KOPT-K1 (cell line): Measurements from ENCODE around the gene OR13J1.

Source experiments
- H3K27ac ChIP-seq: fragments of 200-600 bp; sonication (generic); 2 replicates; pipeline ENCODE4 v1.5.1; 2016; ENCODE audit warnings: antibody characterized with exemption, mild to moderate bottlenecking, low read depth, low read length; ENCODE audit not compliant: poor library complexity, severe bottlenecking
- H3K36me3 ChIP-seq: fragments of 200-600 bp; sonication (generic); 2 replicates; pipeline ENCODE4 v1.5.1; 2017; ENCODE audit warnings: antibody characterized with exemption, mild to moderate bottlenecking, low read length, moderate library complexity; ENCODE audit not compliant: insufficient read depth
- H3K9me3 ChIP-seq: fragments of 200-600 bp; sonication (generic); 2 replicates; pipeline ENCODE4 v1.5.1; 2017; ENCODE audit warnings: antibody characterized with exemption, low read length, mild to moderate bottlenecking; ENCODE audit not compliant: insufficient read depth, poor library complexity, severe bottlenecking

The OR13J1 gene

DNA sequence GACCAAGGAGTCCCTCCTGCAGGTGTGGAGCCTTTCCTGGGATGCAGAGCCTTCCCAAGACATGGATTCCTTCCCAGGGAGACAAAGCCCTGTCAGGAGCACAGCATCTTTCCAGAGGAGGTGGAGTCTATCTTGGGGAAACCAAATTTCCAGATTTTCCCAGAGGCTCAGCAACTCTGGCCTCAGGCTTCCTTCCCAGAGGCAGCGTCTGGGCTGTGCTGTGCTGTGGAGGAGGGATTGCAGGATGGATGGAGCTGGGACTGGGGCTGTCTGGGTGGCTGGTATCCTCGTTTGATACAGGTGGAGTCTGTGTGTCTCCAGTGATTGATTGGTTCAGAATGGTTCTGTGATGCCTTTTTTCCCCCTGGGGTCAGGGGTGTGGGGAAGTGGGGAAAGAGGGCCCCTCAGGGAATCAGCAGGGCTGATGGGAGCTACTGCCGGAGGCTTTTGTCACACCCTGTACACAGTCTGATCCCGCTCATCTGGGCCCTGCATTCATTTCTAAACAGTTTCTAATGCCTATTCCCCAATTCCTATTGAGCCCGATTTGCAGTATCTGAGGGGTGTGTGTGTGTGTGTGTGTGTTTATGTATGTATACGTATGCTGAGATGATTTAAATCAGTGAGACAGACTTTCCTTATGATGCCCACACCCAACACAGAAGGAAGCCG, 16.0 kb downstream of the OR13J1 start:
- Histone ChIP-seq H3K27ac (no peak overlapping the region), H3K9me3 (no peaks in the 10 kb centered on the region)

DNA sequence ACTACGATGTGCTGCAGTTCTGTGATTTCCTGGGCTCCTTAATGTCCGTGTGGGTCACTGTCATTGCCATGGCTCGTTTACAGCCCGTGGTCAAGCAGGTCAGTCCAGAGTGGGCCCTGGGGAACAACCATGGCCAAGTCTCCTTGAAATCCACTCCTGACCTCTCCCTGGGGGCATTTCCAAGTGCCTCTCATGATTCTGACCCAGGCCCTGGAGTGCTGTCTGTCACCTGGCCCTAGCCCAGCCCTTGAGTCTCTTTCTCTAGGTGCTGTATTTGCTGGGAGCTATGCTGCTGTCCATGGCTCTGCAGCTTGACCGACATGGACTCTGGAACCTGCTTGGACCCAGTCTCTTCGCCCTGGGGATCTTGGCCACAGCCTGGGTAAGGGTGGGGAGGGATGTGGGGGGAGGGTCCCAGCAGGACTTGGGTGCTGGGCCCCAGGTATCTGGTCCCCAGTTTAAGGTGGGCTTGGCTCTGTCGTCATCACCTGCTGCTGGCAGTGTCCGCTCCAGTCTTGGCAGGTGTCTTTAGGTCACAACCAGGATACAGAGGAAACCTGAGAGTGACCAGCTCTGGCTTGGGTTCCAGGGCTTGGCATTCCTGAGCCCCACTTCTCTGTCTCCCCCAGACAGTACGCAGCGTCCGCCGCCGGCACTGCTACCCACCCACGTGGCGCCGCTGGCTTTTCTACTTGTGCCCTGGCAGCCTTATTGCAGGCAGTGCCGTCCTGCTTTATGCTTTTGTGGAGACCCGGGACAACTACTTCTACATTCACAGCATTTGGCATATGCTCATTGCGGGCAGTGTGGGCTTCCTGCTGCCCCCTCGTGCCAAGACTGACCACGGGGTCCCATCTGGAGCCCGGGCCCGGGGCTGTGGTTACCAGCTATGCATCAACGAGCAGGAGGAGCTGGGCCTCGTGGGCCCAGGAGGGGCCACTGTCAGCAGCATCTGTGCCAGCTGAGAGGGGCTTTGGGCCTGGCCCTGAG, 17.0 kb downstream of the OR13J1 start:
- Histone ChIP-seq H3K36me3 (no peaks in the 10 kb centered on the region), H3K9me3 (no peaks in the 10 kb centered on the region), H3K27ac (no peak overlapping the region)

More for the DNA sequence above, 16.0 kb downstream of the OR13J1 start:
- H3K36me3 ChIP-seq: no peaks in the 10 kb centered on the region

DNA sequence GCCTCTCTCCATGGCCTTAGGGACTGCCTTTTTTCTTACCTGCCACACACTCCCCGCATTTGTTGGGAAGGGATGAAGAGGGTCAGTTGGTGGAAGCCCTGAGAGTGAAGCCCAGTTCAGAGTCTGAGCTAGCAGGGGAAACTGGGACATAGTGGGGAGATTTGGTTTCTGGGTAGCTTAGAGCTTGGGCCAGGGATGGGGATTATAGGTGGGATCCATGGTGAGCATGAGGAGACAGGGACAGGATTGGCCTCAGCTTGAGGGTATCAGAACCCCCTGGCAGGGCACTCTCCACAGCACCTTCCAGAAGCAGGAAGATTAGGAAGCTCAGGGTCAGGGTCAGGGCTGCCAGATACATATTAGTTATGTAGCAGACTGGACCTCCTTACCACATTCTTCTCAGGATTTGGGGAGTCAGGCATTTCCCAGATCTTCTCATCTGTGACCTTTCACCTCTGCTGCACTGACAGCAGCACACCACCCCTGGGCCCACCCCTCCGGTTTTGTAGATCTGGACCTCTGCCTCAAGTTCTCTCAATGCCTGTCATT, 17.9 kb downstream of the OR13J1 start:
- H3K27ac ChIP-seq: no peak overlapping the region
- no peaks in the 10 kb centered on the region for H3K36me3 ChIP-seq
- H3K9me3 ChIP-seq: no peaks in the 10 kb centered on the region

DNA sequence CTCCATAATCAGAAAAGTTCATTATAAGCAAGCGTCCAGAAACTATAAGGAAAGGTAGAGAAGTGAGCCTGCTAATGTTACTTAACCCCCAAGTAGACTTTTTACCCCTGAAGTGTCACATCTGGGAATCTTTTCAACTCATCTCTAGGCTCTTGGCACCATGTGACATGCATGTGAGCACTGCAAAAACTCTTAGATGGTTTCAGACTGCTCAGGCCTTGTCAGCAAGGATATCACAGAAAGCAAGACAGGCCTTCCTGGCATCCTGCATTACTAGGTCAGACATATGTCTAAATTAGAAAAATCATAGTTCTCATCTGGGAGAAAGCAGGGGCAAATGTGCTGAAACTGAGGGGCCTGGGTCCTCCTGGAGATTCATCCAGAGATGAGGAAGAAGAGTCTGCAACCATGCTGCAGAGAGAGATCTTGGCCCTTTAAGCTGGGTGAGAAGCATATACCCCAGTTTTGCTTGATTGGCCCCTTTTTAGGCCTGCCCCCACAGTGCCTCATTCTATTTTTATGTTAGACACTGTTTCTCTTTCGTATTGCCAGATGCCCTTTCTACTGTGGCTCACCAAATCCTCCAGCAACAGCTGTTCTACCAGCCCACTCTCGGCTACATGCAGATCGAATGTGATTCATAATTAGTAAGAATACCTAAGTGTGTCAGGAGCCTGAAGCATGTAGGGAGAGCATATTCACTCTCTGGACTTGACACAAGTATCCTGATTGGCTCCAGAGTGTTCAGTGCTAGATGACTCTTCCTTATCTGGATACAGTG, 22.2 kb downstream of the OR13J1 start:
- no peaks in the 10 kb centered on the region for H3K36me3 ChIP-seq
- H3K27ac ChIP-seq: peak overlapping the region; percentile 37
- no peaks in the 10 kb centered on the region for H3K9me3 ChIP-seq

DNA sequence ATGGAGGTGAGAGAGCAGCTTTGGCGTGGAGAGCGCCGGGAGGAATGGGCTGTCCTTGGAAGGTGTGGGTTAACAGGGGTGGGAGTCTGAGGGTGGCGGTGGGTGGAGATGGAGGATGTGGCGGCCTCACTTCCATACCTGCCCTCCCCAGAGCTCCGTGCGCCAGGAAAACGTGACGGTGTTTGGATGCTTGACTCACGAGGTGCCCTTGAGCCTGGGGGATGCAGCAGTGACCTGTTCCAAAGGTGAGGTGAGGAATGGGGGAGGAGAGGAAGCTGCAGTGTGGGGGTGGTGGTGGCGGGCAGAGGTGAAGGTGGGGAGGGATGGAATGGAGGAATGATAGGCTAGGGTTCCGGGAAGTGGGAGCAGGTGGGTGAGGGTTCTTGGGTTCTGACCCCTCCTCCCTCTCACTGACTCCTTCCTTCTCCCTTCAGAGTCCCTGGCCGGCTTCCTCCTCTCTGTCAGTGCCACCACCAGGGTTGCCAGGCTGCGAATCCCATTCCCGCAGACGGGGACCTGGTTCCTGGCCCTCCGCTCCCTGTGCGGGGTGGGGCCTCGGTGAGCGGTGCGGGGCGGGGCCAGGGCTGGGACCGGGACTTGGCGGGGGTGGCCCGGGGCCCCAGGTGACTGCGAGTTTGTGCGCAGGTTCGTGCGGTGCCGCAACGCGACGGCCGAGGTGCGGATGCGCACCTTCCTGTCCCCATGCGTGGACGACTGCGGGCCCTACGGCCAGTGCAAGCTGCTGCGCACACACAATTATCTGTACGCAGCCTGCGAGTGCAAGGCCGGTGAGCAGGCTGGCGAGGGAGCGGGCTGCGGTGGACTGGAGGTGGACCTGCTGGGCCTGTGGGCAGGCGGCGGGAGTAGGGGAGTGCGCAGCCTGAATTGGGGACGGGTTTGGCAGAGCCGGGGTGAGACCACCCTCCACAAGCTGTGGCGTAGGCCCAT, 24.1 kb downstream of the OR13J1 start:
- Histone ChIP-seq H3K27ac (no peak overlapping the region), H3K9me3 (no peaks in the 10 kb centered on the region), H3K36me3 (no peaks in the 10 kb centered on the region)

DNA sequence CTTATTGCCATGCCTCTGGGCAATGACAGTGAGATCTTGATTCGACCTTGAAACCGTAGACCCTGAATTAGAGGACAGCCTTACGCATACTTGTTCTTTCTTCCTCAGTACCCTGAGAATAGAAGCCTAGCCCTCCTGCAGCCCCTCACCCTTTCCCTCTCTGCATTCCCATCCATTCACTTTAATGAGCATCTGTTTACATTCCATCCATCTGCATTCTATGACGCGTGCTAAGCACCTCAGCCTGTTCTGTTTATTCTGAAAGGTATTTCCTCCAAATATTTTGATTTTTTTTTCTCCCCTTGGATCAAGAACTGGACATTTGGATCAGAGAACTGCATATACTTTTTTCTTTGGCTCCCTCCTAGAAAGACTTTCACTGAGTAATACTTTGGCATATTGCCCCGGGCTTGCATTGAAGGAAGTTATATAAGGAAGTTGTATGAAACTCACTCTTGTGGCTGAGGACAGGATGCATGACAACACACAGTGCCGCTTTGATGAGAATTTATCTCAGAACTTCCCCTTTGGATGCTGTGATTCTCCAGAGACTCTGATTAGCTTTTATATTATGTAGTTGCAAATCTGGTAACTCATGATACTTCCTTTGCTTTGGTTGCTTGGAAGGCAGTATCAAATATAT, 25.5 kb downstream of the OR13J1 start:
- Histone ChIP-seq H3K36me3 (no peaks in the 10 kb centered on the region), H3K9me3 (no peaks in the 10 kb centered on the region), H3K27ac (no peak overlapping the region)

DNA sequence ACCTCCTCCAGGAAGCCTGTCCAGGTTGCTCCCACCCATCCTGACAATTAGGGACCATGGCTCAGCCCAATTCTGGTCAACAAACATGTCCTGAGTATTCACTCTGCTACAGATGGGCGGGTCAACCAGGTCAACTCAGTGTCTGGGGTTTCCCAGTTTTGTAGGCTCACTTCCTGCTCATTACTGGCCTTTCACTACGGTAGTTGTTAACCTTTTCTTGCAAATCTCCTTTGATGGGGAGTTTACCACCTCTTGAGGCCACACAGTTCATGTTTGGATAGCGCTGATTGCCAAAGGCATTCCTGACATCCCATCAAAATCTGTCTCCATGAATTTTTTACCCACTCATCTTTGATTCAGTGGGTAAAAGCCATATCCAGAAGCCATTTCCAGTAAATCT, 27.4 kb downstream of the OR13J1 start:
- H3K27ac ChIP-seq: no peak overlapping the region
- no peaks in the 10 kb centered on the region for H3K36me3 ChIP-seq
- H3K9me3 ChIP-seq: no peaks in the 10 kb centered on the region

DNA sequence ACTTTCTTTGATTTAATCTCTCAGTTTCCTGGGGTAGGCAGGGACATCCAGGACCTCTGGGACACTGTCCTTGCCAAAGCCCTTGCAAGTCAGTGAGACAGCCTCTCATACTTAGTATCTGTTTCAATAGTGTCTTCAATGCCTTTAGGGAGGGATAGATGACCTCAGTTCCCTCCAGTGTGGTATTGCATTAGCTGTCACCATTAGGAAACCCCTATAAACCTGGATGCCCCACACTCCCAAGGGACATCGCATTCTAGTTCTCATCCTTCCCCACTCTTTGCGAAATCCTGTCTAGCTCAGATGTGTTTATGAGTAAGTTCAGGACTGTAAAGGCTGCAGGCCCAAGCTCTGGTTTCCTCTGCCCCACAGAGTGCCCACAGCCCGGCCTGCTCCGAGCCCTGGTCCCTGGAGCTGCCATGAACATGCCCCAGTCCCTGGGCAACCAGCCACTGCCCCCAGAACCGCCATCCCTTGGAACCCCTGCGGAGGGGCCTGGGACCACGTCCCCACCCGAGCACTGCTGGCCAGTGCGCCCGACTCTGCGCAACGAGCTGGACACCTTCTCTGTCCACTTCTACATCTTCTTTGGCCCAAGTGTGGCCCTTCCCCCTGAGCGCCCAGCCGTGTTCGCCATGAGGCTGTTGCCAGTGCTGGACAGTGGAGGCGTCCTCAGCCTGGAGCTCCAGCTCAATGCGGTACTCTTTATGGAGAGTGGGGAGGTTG, 28.0 kb downstream of the OR13J1 start:
- H3K27ac ChIP-seq: no peak overlapping the region
- H3K9me3 ChIP-seq: no peaks in the 10 kb centered on the region
- no peaks in the 10 kb centered on the region for H3K36me3 ChIP-seq

DNA sequence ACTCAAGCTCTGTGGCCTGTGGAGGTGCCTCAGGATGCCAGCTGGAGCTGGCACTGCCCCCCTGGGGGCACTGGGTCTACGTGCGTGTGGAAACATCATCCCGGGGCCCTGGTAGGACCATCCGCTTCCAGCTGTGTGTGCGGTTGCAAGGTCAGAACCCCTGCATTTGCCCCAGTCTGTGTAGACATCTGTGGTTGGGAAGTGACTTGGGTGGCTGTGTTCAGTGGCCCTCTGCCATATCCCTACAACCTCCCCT, 28.6 kb downstream of the OR13J1 start:
- Histone ChIP-seq H3K27ac (no peak overlapping the region), H3K36me3 (no peaks in the 10 kb centered on the region), H3K9me3 (no peaks in the 10 kb centered on the region)

DNA sequence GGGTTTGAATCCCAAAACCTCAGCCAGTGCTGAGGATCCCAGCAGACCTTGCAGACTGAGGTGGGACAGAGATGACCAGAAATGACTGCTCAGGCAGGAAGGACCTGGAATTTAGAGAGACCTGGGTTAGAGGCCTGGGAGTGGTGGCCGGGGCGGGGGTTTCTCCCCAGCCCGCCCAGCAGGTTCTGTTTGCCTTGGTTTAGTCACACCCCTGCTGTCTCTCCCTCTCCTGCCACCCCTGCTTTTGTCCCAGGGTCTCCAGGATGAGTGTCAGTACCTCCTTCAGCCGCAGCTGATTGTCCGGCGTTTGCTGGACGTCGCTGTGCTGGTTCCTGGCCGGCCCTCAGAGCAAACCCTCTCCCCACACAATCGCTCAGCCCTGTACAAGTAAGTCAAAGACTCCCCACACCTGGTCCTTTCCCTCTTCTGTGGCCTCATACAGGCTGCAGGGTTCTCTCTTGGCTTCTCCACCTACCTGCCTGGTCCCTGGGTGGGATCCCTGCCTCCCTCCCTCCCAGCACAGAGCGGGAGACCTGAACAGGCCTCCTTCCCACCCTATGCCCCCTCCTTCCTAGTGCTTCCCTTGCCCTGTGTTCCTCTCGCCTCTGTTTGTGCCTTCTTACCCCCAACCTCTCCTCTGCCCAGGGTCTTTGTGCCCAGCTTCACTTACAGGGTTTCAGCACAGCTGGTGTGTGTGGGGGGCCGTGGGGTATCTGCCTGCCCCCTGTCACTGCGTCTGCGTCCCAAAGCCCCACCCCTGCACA, 29.1 kb downstream of the OR13J1 start:
- Histone ChIP-seq H3K9me3 (no peaks in the 10 kb centered on the region), H3K36me3 (no peaks in the 10 kb centered on the region), H3K27ac (no peak overlapping the region)

DNA sequence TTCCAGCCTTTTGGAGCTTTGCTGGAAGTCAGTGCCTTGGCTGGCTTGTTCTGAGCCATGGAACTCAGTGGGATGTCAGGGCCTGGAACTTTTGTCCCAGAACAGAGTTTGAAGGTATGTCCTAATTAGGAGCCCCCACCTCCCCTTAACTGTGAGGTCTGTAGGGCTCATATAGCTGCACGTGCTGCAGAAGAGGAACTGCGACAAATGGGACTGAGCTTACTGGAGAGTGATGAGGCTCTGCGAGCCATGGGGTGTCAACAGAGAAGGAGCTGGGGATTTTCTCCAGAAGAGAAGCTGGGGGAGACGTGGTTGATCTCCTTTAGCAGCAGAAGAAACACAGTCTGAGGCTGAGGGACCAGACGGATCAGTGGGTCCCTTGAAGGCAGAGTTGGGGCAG, 30.3 kb downstream of the OR13J1 start:
- Histone ChIP-seq H3K27ac (no peak overlapping the region), H3K36me3 (no peaks in the 10 kb centered on the region), H3K9me3 (no peaks in the 10 kb centered on the region)

DNA sequence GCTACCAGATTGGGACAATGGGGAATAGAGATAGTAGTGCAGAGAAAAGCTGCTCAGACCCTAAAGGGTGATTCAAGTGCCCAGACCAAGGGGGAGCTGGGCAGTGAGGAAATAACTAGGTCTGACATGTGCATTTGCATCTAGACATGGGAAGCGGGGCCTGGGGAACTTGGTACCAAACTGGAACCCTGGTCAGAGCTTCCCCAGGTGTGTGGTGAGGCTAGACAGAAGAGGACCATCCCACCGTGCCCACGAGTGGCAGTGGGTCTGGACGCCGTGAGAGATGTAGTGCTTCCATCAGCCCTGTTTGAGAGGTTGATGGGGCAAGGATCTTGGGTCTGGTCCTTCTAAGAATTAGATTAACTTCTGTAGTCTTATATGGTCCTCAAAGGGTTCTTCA, 33.6 kb downstream of the OR13J1 start:
- no peak overlapping the region for H3K27ac ChIP-seq
- no peaks in the 10 kb centered on the region for H3K36me3 ChIP-seq
- no peaks in the 10 kb centered on the region for H3K9me3 ChIP-seq

DNA sequence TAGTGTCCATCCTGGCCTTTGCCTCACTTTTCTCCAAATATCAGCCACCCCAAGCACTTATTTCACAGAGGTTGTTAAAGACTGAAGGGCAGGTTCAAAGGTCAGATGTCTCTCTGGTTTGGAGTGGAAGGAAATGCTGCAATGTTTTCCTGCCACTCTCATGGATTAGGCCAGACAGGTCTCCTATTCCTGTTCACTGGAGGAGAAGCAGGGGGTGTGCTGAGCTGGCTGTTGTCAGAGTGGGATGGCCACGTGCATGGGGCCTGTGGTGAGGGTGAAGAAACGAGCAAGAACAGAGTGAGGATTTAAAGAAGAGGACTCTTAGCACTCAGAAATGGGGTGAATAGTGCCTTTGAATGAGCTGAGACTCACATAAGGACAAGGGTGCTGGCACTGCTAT, 34.4 kb downstream of the OR13J1 start:
- H3K9me3 ChIP-seq: no peaks in the 10 kb centered on the region
- H3K36me3 ChIP-seq: no peaks in the 10 kb centered on the region
- H3K27ac ChIP-seq: no peak overlapping the region
